HepG2 (cell line): ENCODE measurements around the gene HIGD1A. TPM values are rescaled to one million over a fixed set of nuclear protein-coding genes. Genes with fewer than 3 reads are reported as not detected.

ENCODE experiments used
- ARNTL ChIP-seq: sonication (generic); formaldehyde crosslinking; IDR thresholded peaks from 2 replicates; pipeline ENCODE4 v1.4.0; 2020; ENCODE audit warnings: mild to moderate bottlenecking, missing genetic modification reagents
- ATF2 ChIP-seq: sonication (generic); formaldehyde crosslinking; IDR thresholded peaks from 2 replicates; pipeline ENCODE4 v1.4.0; 2020; ENCODE audit warnings: missing genetic modification reagents
- CBX5 ChIP-seq: sonication (generic); formaldehyde crosslinking; IDR thresholded peaks from 2 replicates; pipeline ENCODE4 v1.4.0; 2020; ENCODE audit warnings: missing genetic modification reagents, borderline replicate concordance
- CERS6 ChIP-seq: sonication (generic); formaldehyde crosslinking; IDR thresholded peaks from 2 replicates; pipeline ENCODE4 v1.5.0; 2020; ENCODE audit warnings: missing genetic modification reagents
- DDIT3 ChIP-seq: sonication (generic); formaldehyde crosslinking; IDR thresholded peaks from 2 replicates; pipeline ENCODE4 v1.4.0; 2020; ENCODE audit warnings: mild to moderate bottlenecking, missing genetic modification reagents
- ELF1 ChIP-seq: sonication (generic); formaldehyde crosslinking; IDR thresholded peaks from 2 replicates; pipeline ENCODE4 v1.4.0; 2020; ENCODE audit warnings: missing genetic modification reagents
- FOXP1 ChIP-seq, 2 experiments: fragments of 450-650 bp in 1 of 2; IDR thresholded peaks; 2 replicates each; pipeline ENCODE4 v1.6.1; 2017 to 2018; ENCODE audit warnings: antibody characterized with exemption in 1 of 2
- HMGXB4 ChIP-seq, 2 experiments: sonication (generic) in 1 of 2; formaldehyde crosslinking in 1 of 2; IDR thresholded peaks; 2 replicates each; pipeline versions ENCODE4 v1.4.0 to v1.6.1; 2018 to 2020; ENCODE audit warnings: missing genetic modification reagents in 2 of 2, borderline replicate concordance in 1 of 2, low read depth in 1 of 2, mild to moderate bottlenecking in 1 of 2, missing biosample characterization in 1 of 2
- JUND ChIP-seq: sonication (generic); formaldehyde crosslinking; IDR thresholded peaks from 2 replicates; pipeline ENCODE4 v1.8.0; 2022; ENCODE audit warnings: mild to moderate bottlenecking, missing genetic modification reagents
- MAFG ChIP-seq: sonication (generic); formaldehyde crosslinking; IDR thresholded peaks from 2 replicates; pipeline ENCODE4 v1.5.1; 2020; ENCODE audit warnings: mild to moderate bottlenecking, missing genetic modification reagents
- MTERF4 ChIP-seq: sonication (generic); formaldehyde crosslinking; IDR thresholded peaks from 2 replicates; pipeline ENCODE4 v1.8.0; 2023; ENCODE audit warnings: mild to moderate bottlenecking, missing genetic modification reagents
- MXD4 ChIP-seq: IDR thresholded peaks from 2 replicates; pipeline ENCODE4 v1.6.1; 2016; ENCODE audit warnings: mild to moderate bottlenecking, missing biosample characterization, missing genetic modification reagents
- NR2F1 ChIP-seq, 2 experiments: fragments of 450-650 bp in 1 of 2; formaldehyde crosslinking in 1 of 2; IDR thresholded peaks; 2 replicates each; pipeline versions ENCODE4 v1.5.0 to v1.6.1; 2016 to 2020; ENCODE audit warnings: mild to moderate bottlenecking in 1 of 2, missing compliant biosample characterization in 1 of 2, missing genetic modification reagents in 1 of 2, moderate library complexity in 1 of 2
- PAWR ChIP-seq: sonication (generic); formaldehyde crosslinking; IDR thresholded peaks from 2 replicates; pipeline ENCODE4 v1.4.0; 2020; ENCODE audit warnings: missing genetic modification reagents, mild to moderate bottlenecking, borderline replicate concordance
- RORA ChIP-seq: sonication (generic); formaldehyde crosslinking; IDR thresholded peaks from 2 replicates; pipeline ENCODE4 v1.5.0; 2020; ENCODE audit warnings: mild to moderate bottlenecking, missing genetic modification reagents, moderate library complexity
- U2AF2 ChIP-seq: fragments of 200-400 bp; formaldehyde crosslinking; IDR thresholded peaks from 2 replicates; pipeline ENCODE4 v1.6.1; 2017; ENCODE audit warnings: low read depth, mild to moderate bottlenecking, low read length
- ZFP37 ChIP-seq: sonication (generic); formaldehyde crosslinking; IDR thresholded peaks from 2 replicates; pipeline ENCODE4 v1.4.0; 2020; ENCODE audit warnings: missing genetic modification reagents, borderline replicate concordance
- ZMYM2 ChIP-seq: sonication (generic); formaldehyde crosslinking; IDR thresholded peaks from 2 replicates; pipeline ENCODE4 v1.8.0; 2022; ENCODE audit warnings: mild to moderate bottlenecking, missing genetic modification reagents
- ZNF3 ChIP-seq: IDR thresholded peaks from 2 replicates; pipeline ENCODE4 v1.7.0; 2017; ENCODE audit warnings: inconsistent platforms
- ZNF572 ChIP-seq: sonication (generic); formaldehyde crosslinking; IDR thresholded peaks from 2 replicates; pipeline ENCODE4 v1.5.1; 2020; ENCODE audit warnings: mild to moderate bottlenecking, missing genetic modification reagents
- ZNF784 ChIP-seq: sonication (generic); formaldehyde crosslinking; IDR thresholded peaks from 2 replicates; pipeline ENCODE4 v1.5.1; 2020; ENCODE audit warnings: missing genetic modification reagents, mild to moderate bottlenecking, borderline replicate concordance
- polyA plus RNA-seq, 8 experiments: library from polyadenylated mRNA; depleted of rRNA in 3 of 8; stranded (reverse) in 7 of 8; unstranded in 1 of 8; fragments of >200 nt; fragmentation: Illumina TruSeq in 4 of 8; extraction: Trizol in 4 of 8; gene quantifications; 2 replicates each; pipeline versions ENCODE4 v1.2.1 to v1.2.3, GENCODE V29; 2011 to 2016; ENCODE audit warnings: low read depth in 4 of 8, missing spikeins in 1 of 8, mixed read lengths in 1 of 8; ENCODE audit not compliant: insufficient read depth in 1 of 8
- total RNA-seq, 5 experiments: library from RNA; depleted of rRNA; stranded (reverse); fragments of >200 nt; fragmentation: Illumina TruSeq; extraction: Trizol; gene quantifications; 2 replicates each; pipeline ENCODE4 v1.2.3, GENCODE V29; 2016; ENCODE audit warnings: low read depth in 1 of 5

The HIGD1A gene
- total and polyA plus RNA-seq, 2 of the 13 experiments (the other 11 are each of a cell fraction or from before 2014, with no cell fraction given) = 222 to 253 TPM

GRCh38 chr3:42755681-42756578 is 48.4 kb downstream of the HIGD1A start (continued):
- TF ChIP-seq JUND (no peak), MTERF4 (CRISPR knock-in tag) (no peak), RORA (CRISPR knock-in tag) (no peak), DDIT3 (CRISPR knock-in tag) (no peak), HMGXB4 (CRISPR knock-in tag; IDR thresholded peaks at IDR 0.05; ENCODE audit: borderline replicate concordance in 1 of 2, low read depth in 1 of 2) (peak; percentile 37 to 42; a peak in 2 of 4 replicates), MAFG (CRISPR knock-in tag) (peak; percentile 79; the same call in 1 of the 2 replicates), ATF2 (CRISPR knock-in tag) (0 out of 2 replicates have a peak, but pooled peaks have one; percentile 36), ELF1 (CRISPR knock-in tag) (no peak), ZMYM2 (CRISPR knock-in tag) (peak; percentile 96), FOXP1 (IDR thresholded peaks at IDR 0.05) (0 out of 2 replicates have a peak, but pooled peaks have one; percentile 24), FOXP1 (CRISPR knock-in tag; IDR thresholded peaks at IDR 0.05) (peak; percentile 72), NR2F1 (CRISPR knock-in tag; IDR thresholded peaks at IDR 0.05) (peak; percentile 64 to 92), CBX5 (CRISPR knock-in tag) (no peak), CERS6 (CRISPR knock-in tag) (no peak), ZNF572 (CRISPR knock-in tag) (no peak), ZFP37 (no peak), U2AF2 (no peak), ARNTL (no peak), PAWR (CRISPR knock-in tag) (no peak), ZNF784 (no peak), MXD4 (CRISPR knock-in tag) (no peak), ZNF3 (CRISPR knock-in tag) (peak; percentile 36; the same call in 1 of the 2 replicates)
